Ovary (tissue), 3 donors: Measurements from ENCODE around the gene NAALADL2.

ENCODE experiments used
- POLR2A ChIP-seq: fragments of 450-650 bp; IDR thresholded peaks from one replicate; pipeline ENCODE4 v1.6.1; 2017; ENCODE audit warnings: antibody characterized with exemption, mild to moderate bottlenecking, moderate library complexity
- TF ChIP-seq, protein P1 (sequence below), 3 donors: fragments of 450-650 bp in 2 of 3; fragments of 200-600 bp in 1 of 3; IDR thresholded peaks; one replicate each; pipeline versions ENCODE4 v1.5.1 to v1.8.0; 2016 to 2022; ENCODE audit warnings: antibody characterized with exemption in 3 of 3, mild to moderate bottlenecking in 1 of 3
- donor health status: DM: no; HTN: no; CAD: no.

DNA sequence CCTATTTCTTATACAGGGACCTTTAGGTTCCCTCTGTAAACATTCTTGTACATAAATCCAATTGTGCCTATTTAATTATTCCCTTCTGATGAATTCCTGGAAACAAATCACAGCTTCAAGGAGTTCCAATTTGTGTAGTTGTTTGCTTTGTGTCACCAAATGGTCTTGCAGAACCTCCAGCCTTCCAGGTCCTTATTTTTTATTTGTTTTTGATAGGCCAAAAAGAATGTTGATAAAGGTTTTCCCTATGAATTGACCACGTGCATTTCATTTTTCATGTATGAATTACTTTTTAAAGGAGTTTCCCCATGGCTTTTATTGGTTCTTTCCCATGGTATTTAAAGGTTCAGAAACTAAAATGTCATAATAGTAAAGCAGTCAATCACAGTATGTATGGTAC lies 243.0 kb downstream of the NAALADL2 start:
- TF ChIP-seq, protein P1, sequence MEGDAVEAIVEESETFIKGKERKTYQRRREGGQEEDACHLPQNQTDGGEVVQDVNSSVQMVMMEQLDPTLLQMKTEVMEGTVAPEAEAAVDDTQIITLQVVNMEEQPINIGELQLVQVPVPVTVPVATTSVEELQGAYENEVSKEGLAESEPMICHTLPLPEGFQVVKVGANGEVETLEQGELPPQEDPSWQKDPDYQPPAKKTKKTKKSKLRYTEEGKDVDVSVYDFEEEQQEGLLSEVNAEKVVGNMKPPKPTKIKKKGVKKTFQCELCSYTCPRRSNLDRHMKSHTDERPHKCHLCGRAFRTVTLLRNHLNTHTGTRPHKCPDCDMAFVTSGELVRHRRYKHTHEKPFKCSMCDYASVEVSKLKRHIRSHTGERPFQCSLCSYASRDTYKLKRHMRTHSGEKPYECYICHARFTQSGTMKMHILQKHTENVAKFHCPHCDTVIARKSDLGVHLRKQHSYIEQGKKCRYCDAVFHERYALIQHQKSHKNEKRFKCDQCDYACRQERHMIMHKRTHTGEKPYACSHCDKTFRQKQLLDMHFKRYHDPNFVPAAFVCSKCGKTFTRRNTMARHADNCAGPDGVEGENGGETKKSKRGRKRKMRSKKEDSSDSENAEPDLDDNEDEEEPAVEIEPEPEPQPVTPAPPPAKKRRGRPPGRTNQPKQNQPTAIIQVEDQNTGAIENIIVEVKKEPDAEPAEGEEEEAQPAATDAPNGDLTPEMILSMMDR (IDR thresholded peaks at IDR 0.05) = no peak
- no peak for TF ChIP-seq POLR2A
